VCaP (cell line): ENCODE measurements around the gene PRKCB.

Experiments used
- H3K27ac ChIP-seq: fragments of 450-650 bp; 2 replicates; pipeline ENCODE4 v1.5.1; 2017
- TF ChIP-seq, protein P1 (sequence below): fragments of 450-650 bp; conservative IDR thresholded peaks from 2 replicates; pipeline ENCODE4 v1.5.1; 2017; ENCODE audit warnings: mild to moderate bottlenecking, moderate library complexity

Gene PRKCB

DNA sequence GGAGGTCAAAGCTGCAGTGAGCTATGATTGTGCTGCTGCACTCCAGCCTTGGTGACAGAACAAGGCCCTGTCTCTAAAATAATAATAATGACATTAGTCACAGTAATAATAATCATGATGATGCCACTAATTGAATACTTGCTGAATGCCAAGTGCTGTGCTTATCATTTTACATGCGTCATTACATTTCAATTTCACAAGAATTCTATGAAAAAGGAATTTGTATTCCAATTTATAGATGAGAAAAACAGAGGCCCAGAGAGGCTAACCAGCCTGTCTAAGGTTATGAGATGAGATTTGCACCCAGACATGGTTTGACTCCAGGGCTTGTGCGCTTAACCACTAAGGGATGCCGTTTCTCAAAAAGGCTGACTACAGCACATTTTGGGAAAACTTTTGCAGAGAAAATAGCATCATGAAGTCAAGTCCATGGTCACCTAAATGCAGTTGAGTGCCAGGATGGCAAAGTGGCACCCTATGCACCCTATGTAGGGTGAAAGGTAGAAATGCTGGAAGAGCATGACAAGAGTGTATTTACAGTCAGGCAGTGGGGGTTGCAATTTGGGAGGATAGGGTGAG is 276.0 kb downstream of the PRKCB start:
- no peak overlapping the region for H3K27ac ChIP-seq
- TF ChIP-seq, protein P1, sequence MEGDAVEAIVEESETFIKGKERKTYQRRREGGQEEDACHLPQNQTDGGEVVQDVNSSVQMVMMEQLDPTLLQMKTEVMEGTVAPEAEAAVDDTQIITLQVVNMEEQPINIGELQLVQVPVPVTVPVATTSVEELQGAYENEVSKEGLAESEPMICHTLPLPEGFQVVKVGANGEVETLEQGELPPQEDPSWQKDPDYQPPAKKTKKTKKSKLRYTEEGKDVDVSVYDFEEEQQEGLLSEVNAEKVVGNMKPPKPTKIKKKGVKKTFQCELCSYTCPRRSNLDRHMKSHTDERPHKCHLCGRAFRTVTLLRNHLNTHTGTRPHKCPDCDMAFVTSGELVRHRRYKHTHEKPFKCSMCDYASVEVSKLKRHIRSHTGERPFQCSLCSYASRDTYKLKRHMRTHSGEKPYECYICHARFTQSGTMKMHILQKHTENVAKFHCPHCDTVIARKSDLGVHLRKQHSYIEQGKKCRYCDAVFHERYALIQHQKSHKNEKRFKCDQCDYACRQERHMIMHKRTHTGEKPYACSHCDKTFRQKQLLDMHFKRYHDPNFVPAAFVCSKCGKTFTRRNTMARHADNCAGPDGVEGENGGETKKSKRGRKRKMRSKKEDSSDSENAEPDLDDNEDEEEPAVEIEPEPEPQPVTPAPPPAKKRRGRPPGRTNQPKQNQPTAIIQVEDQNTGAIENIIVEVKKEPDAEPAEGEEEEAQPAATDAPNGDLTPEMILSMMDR = no peak

DNA sequence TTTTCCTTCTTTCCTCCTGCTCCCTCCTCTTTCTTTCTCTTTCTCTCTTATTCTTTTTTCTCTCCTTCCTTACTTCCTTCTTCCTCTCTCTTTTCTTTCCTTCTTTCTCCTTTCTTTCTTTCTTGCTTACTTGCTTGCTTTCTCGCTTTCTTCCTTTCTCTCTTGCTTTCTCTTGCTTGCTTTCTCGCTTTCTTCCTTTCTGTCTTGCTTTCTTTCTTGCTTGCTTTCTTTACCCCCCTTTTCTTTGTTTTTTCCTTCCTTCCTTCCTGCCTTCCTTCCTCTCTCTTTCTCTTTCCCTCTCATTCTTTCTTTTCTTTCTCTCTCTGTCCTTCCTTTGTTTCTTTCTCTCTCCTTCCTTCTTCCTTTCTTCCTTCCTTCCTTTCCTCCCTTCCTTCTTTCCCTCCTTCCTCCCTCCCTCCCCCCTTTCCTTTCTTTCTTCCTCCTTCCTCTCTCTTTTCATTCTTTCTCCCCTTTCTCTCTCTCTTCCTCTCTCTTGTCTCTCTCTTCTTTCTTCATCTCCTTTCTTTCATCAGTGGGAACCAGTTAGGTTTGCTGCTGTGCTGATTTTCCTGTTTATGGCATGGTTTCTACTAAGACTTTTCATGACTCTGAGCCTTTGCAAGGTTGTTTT is 277.4 kb downstream of the PRKCB start:
- no peak overlapping the region for H3K27ac ChIP-seq
- TF ChIP-seq, protein P1 = no peak

DNA sequence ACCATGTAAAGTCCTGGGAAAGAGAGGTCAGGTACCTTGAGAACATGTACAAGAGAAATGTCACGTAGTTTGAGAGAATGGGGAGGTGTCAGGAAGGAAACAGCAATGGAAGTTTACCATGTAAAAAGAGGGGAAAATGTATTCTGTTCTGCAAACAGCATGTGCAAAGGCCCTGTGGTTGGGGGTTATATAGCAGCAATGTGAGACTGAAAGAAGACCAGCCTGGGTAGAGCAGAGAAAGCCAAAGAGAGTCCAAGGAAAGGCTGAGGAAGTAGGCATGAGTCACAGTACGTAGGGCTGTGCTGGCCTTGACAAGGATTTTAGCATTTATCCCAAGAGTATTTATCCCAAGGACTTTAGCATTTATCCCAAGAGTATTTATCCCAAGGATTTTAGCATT is 279.1 kb downstream of the PRKCB start:
- H3K27ac ChIP-seq = no peak overlapping the region
- TF ChIP-seq, protein P1 = no peak

DNA sequence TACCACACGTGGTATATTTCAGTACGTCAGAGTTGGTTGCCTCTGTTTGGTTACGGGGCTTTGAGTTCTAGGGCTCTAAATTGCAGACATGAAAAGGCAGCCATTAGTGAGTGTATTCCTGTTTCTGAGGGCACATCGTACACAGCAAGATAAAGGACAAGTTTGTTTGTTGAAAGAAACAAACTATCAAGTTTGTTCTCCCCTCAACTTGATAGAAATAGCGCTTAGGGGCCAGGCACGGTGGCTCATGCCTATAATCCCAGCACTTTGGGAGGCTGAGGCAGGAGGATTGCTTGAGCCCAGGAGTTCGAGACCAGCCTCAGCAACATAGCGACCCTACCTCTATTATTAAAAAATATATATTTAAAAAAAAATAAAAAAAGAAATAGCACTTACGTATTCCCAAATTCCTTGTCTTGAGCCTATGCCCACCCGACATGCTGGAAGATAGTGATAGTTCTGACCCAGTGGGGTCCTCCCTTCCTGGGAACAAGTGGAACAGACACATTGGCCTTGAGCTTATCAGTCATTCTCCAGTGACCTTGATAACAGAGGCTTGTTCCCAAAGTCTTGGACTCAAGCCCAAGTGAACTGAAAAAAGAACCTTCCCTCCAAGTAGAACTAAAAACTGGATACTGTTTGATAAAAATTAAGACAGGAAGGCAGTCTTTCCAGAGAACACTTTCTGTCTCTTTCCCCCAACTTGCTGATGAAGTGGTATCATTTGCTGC is 280.4 kb downstream of the PRKCB start:
- TF ChIP-seq, protein P1 = no peak
- H3K27ac ChIP-seq = no peak overlapping the region

DNA sequence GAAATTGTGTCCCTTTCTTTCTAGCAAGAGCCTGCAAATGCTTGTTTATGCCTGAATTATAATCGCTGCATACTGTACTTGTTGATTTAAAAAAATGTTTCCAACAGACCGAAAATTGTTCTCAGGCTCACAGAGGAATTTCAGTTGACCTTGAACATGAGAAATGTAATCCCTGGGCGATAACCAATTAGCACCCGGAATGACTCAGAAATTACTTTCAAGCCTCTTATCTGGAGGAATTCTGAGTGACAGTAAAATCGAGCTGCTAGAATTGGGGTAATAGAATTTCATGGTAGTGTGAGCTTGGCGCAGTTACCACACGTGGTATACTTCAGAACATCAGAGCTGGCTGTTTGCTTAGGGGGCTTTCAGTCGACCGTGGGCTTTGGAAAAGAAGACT is 281.2 kb downstream of the PRKCB start:
- TF ChIP-seq, protein P1 = no peak
- no peak overlapping the region for H3K27ac ChIP-seq

DNA sequence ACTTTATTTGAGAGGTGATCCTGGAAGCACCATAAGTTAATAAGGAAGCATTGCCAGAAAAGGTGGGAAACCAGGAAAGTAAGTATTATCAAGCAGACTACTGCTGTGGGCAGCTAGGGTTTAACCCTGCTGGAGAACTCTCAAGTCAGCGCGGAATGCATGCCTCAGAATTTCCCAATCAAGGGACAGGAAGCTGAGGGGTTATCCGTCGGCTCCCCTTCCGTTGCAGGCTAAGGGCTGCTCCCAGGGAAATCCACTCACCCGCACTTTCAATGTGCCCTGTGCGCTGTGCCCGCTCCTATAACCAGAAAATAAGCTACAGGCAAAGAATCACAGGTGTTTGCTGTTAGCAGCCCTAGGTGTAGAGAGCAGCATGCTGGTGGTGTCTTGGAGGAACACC is 281.9 kb downstream of the PRKCB start:
- TF ChIP-seq, protein P1 = no peak
- no peak overlapping the region for H3K27ac ChIP-seq

DNA sequence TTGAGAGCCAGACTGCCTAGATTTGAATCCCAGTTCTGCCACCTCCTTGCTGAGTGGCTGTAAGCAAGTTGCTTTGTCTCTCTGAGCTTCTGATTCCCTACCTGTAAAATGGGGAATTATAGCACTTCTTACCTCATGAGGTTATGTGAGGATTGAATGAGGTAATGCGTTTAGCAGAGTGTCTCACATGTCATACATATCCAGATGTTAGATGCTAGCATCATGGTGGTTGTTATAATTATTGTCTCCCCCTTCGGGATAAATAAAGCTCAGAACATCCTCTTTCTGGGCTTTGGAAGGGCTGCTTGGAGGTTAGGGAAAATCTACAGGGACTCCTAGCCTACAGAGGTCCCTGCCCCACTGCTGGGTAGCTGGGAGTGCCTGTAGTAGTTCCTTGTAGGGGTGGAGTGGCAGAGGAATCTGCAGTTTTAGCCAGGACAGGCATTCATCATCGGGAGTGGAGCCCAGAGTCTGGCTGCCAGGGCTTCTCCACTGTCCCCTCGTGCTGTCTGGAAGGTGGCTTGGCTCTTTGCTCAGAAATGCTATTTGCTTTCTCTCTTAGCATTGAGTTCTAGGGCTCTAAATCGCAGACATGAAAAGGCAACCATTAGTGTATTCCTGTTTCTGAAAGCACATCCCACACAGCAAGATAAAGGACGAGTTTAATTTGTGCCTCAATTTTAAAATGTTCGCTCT is 282.5 kb downstream of the PRKCB start:
- TF ChIP-seq, protein P1 = no peak

More for the DNA sequence above, 282.5 kb downstream of the PRKCB start:
- no peak overlapping the region for H3K27ac ChIP-seq
